Measurements from ENCODE around the gene POLR3A.

The POLR3A gene

GRCh38 chr10:77943121-77943901 lies 86.0 kb downstream of the POLR3A start:
- TF ChIP-seq, protein P1, sequence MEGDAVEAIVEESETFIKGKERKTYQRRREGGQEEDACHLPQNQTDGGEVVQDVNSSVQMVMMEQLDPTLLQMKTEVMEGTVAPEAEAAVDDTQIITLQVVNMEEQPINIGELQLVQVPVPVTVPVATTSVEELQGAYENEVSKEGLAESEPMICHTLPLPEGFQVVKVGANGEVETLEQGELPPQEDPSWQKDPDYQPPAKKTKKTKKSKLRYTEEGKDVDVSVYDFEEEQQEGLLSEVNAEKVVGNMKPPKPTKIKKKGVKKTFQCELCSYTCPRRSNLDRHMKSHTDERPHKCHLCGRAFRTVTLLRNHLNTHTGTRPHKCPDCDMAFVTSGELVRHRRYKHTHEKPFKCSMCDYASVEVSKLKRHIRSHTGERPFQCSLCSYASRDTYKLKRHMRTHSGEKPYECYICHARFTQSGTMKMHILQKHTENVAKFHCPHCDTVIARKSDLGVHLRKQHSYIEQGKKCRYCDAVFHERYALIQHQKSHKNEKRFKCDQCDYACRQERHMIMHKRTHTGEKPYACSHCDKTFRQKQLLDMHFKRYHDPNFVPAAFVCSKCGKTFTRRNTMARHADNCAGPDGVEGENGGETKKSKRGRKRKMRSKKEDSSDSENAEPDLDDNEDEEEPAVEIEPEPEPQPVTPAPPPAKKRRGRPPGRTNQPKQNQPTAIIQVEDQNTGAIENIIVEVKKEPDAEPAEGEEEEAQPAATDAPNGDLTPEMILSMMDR (IDR thresholded peaks at IDR 0.05; ENCODE audit: low read depth, low read length, missing control alignments) = no peak
- DNase-seq (ENCODE audit: extremely low read depth, low read depth) = no peak
- H3K4me3 ChIP-seq (replicated peaks; ENCODE audit: low read depth, low read length) = no peak overlapping the region

DNA sequence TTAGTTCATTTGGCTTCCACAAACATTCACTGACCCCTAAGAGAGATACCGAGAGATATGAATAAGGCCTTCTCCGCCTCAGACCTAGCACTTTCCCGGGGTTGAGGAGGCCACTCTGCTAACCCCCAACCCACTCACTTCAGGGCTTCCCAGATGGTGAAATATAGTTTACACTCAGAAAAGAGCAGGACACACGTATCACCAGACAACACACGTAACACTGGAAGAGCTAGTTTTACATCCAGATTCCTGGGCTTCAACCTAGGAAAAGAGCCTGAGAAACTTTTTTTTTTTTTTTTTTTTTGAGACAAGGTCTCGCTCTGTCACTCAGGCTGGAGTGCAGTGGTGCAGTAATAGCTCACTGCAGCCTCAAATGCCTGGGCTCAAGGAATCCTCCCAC lies 87.5 kb downstream of the POLR3A start:
- TF ChIP-seq, protein P1 (IDR thresholded peaks at IDR 0.05; ENCODE audit: low read depth, low read length, missing control alignments) = no peak
- DNase-seq (ENCODE audit: extremely low read depth, low read depth) = no peak
- no peak overlapping the region for H3K4me3 ChIP-seq (replicated peaks; ENCODE audit: low read depth, low read length)

GRCh38 chr10:77940627-77941026 lies 88.7 kb downstream of the POLR3A start:
- TF ChIP-seq, protein P1 (IDR thresholded peaks at IDR 0.05; ENCODE audit: low read depth, low read length, missing control alignments) = no peak
- no peak overlapping the region for H3K4me3 ChIP-seq (replicated peaks; ENCODE audit: low read depth, low read length)
- DNase-seq (ENCODE audit: extremely low read depth, low read depth) = no peak

DNA sequence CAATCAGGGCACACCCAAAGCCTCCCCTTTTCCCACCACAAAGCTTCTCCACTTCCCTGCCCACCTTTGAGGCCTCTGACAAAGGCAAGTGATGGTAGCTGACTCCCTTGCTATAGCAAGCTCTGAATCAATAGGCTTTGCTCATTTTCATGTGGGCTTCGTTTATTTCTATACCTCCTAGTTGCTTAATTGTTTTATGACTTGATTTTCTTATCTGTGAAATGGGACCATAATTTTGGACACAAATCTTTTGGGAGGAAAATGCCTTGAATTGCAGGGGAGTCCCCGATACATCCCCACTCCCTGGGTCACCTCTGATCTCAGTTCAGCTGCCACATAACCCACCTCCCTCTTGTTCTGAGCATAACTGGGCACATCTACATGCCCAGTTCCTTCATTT lies 89.1 kb downstream of the POLR3A start:
- no peak for DNase-seq (ENCODE audit: extremely low read depth, low read depth)
- TF ChIP-seq, protein P1 (IDR thresholded peaks at IDR 0.05; ENCODE audit: low read depth, low read length, missing control alignments) = no peak
- no peak overlapping the region for H3K4me3 ChIP-seq (replicated peaks; ENCODE audit: low read depth, low read length)

DNA sequence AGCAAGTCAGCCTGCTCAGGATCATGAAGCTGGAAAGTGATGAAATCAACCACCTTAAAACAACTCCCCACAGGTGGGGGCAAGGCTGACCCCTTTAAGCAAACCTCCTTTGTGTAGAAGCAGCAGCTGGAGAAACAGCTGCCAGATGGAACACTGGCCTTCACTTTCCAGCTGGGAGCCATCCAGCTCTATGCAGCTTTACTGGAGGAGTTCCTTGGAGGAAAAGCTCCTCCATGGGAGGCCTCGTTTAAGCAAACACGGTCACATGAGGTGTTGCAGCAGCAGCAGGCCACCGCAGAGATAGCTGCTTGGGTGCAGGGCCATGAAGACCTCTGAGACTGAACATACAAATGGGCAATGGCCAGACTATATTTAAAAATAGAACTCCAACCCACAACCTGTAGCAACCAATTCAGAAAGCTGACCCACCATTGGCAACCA lies 89.7 kb downstream of the POLR3A start:
- DNase-seq (ENCODE audit: extremely low read depth, low read depth) = no peak
- no peak overlapping the region for H3K4me3 ChIP-seq (replicated peaks; ENCODE audit: low read depth, low read length)
- TF ChIP-seq, protein P1 (IDR thresholded peaks at IDR 0.05; ENCODE audit: low read depth, low read length, missing control alignments) = no peak

- no peak for DNase-seq (ENCODE audit: extremely low read depth, low read depth)
- TF ChIP-seq, protein P1 (IDR thresholded peaks at IDR 0.05; ENCODE audit: low read depth, low read length, missing control alignments) = no peak
- no peak overlapping the region for H3K4me3 ChIP-seq (replicated peaks; ENCODE audit: low read depth, low read length)
Measured at GRCh38 chr10:77936697-77937567, 92.4 kb downstream of the POLR3A start.
